H1 (cell line): ENCODE data around the gene TMEM92. TPM values are rescaled to one million over a fixed set of nuclear protein-coding genes. Genes with fewer than 3 reads are reported as not detected.
A peak's percentile ranks its signal among the peaks of the same experiment; 100 is the strongest.

Experiments
- CTCF ChIA-PET: fragments of 300-600 bp; sonication (Branson Sonifier 250); formaldehyde crosslinking; loops from one replicate; lab custom pipeline; 2021; ENCODE audit not compliant: partially characterized antibody; lab: Charles Lee
- POLR2A ChIA-PET: fragments of 300-600 bp; sonication (Branson Sonifier 250); formaldehyde crosslinking; loops from one replicate; lab custom pipeline; 2021; ENCODE audit warnings: inconsistent platforms; ENCODE audit not compliant: partially characterized antibody; lab: Charles Lee
- DNase-seq, 2 experiments: peaks; one replicate each; pipeline versions ENCODE4 v3.0.0 to v3.0.0-alpha.2; 2010 to 2022; ENCODE audit warnings: low spot score in 2 of 2, low read depth in 1 of 2, mixed read lengths in 1 of 2
- FAIRE-seq: peaks from 2 replicates; lab custom pipeline; 2011; peaks lifted over from hg19 to GRCh38; lab: Jason Lieb, UNC
- H2AFZ ChIP-seq: 2 replicates; pipeline ENCODE4 v1.8.1; 2012; ENCODE audit warnings: low read length, inconsistent platforms
- H2AK5ac ChIP-seq: 2 replicates; pipeline ENCODE4 v1.6.1; 2013; ENCODE audit warnings: low read depth, low read length
- H2BK120ac ChIP-seq: replicated peaks from 2 replicates; pipeline ENCODE3; 2013; ENCODE audit warnings: low read depth, low read length, inconsistent platforms
- H2BK12ac ChIP-seq: 2 replicates; pipeline ENCODE4 v1.6.1; 2013; ENCODE audit warnings: low read depth, low read length
- H2BK15ac ChIP-seq: 2 replicates; pipeline ENCODE4 v1.6.1; 2013; ENCODE audit warnings: low read length
- H2BK20ac ChIP-seq: 2 replicates; pipeline ENCODE4 v1.6.1; 2013; ENCODE audit warnings: low read length
- H2BK5ac ChIP-seq: 2 replicates; pipeline ENCODE4 v1.6.1; 2013; ENCODE audit warnings: low read depth, low read length
- H3K14ac ChIP-seq: 2 replicates; pipeline ENCODE4 v1.6.1; 2013; ENCODE audit warnings: inconsistent platforms; ENCODE audit not compliant: insufficient read length
- H3K18ac ChIP-seq: 2 replicates; pipeline ENCODE4 v1.6.1; 2013; ENCODE audit warnings: low read length; ENCODE audit errors: extremely low read depth
- H3K23ac ChIP-seq: 2 replicates; pipeline ENCODE4 v1.6.1; 2013; ENCODE audit warnings: inconsistent platforms; ENCODE audit not compliant: insufficient read length
- H3K23me2 ChIP-seq: 2 replicates; pipeline ENCODE4 v1.6.1; 2013; ENCODE audit warnings: low read depth, low read length
- H3K27ac ChIP-seq: 2 replicates; pipeline ENCODE4 v1.6.1; 2011; ENCODE audit warnings: low read depth, low read length, inconsistent platforms
- H3K27me3 ChIP-seq, 4 experiments: replicated peaks in 1 of 4; 1 replicate in 1 of 4; 2 replicates in 3 of 4; pipeline versions ENCODE4 v1.6.1 to v1.8.1; 2011 to 2013; ENCODE audit warnings: low read length in 3 of 4, mild to moderate bottlenecking in 3 of 4, inconsistent platforms in 2 of 4, mixed read lengths in 2 of 4, moderate library complexity in 1 of 4; ENCODE audit not compliant: control insufficient read depth in 3 of 4, insufficient read depth in 3 of 4; ENCODE audit errors: extremely low read depth in 1 of 4
- H3K36me3 ChIP-seq, 4 experiments: 2 replicates each; pipeline versions ENCODE4 v1.6.1 to v1.8.1; 2011 to 2013; ENCODE audit warnings: mild to moderate bottlenecking in 4 of 4, low read length in 3 of 4, moderate library complexity in 2 of 4, control low read depth in 1 of 4, inconsistent platforms in 1 of 4; ENCODE audit not compliant: insufficient read depth in 4 of 4, control insufficient read depth in 2 of 4
- H3K4ac ChIP-seq: replicated peaks from 2 replicates; pipeline ENCODE3; 2013; ENCODE audit warnings: low read length, low read depth, mixed read lengths, inconsistent platforms; ENCODE audit not compliant: insufficient read length
- H3K4me1 ChIP-seq, 4 experiments: replicated peaks in 1 of 4; 1 replicate in 1 of 4; 2 replicates in 3 of 4; pipeline versions ENCODE4 v1.6.1 to v1.8.1; 2011 to 2013; ENCODE audit warnings: low read length in 3 of 4, inconsistent platforms in 2 of 4, mixed read lengths in 1 of 4; ENCODE audit not compliant: insufficient read depth in 4 of 4, control insufficient read depth in 3 of 4
- H3K4me2 ChIP-seq, 2 experiments: 2 replicates each; pipeline versions ENCODE4 v1.6.1 to v1.8.1; 2011 to 2013; ENCODE audit warnings: low read depth in 2 of 2, low read length in 2 of 2, control low read depth in 1 of 2, inconsistent platforms in 1 of 2, mild to moderate bottlenecking in 1 of 2; ENCODE audit not compliant: insufficient read depth in 1 of 2
- H3K4me3 ChIP-seq, 4 experiments: fragments of 200-600, 300-600 bp in 1 of 4; sonication (generic), shearing (Covaris generic), sonication (Bioruptor Twin) in 1 of 4; 2 replicates each; pipeline versions ENCODE4 v1.5.1 to v1.8.1; 2011 to 2016; ENCODE audit warnings: low read length in 4 of 4, low read depth in 3 of 4, control low read depth in 2 of 4, inconsistent platforms in 2 of 4, mild to moderate bottlenecking in 2 of 4, mixed read lengths in 1 of 4, moderate library complexity in 1 of 4; ENCODE audit not compliant: insufficient read depth in 2 of 4; ENCODE audit errors: extremely low read depth in 1 of 4
- H3K56ac ChIP-seq: replicated peaks from 2 replicates; pipeline ENCODE3; 2013; ENCODE audit warnings: low read depth, mild to moderate bottlenecking, mixed read lengths, low read length, inconsistent platforms; ENCODE audit not compliant: insufficient read length
- H3K79me1 ChIP-seq: 2 replicates; pipeline ENCODE4 v1.6.1; 2013; ENCODE audit warnings: low read depth, low read length, control low read depth
- H3K79me2 ChIP-seq, 2 experiments: 2 replicates each; pipeline versions ENCODE4 v1.6.1 to v1.8.1; 2012 to 2013; ENCODE audit warnings: low read length in 2 of 2, mild to moderate bottlenecking in 2 of 2, inconsistent platforms in 1 of 2; ENCODE audit not compliant: insufficient read depth in 2 of 2, control insufficient read depth in 1 of 2
- H3K9ac ChIP-seq, 4 experiments: replicated peaks in 1 of 4; 1 replicate in 1 of 4; 2 replicates in 3 of 4; pipeline versions ENCODE4 v1.6.1 to v1.8.1; 2011 to 2013; ENCODE audit warnings: low read depth in 3 of 4, low read length in 3 of 4, control low read depth in 2 of 4, mild to moderate bottlenecking in 2 of 4, moderate library complexity in 2 of 4, inconsistent platforms in 1 of 4; ENCODE audit errors: extremely low read depth in 1 of 4
- H3K9me3 ChIP-seq, 2 experiments: 2 replicates each; pipeline versions ENCODE4 v1.6.1 to v1.8.1; 2012 to 2013; ENCODE audit warnings: mild to moderate bottlenecking in 2 of 2, moderate library complexity in 2 of 2, control low read depth in 1 of 2, inconsistent platforms in 1 of 2, low read depth in 1 of 2, low read length in 1 of 2, mixed read lengths in 1 of 2; ENCODE audit not compliant: insufficient read depth in 2 of 2
- H4K20me1 ChIP-seq, 2 experiments: replicated peaks in 1 of 2; 2 replicates each; pipeline versions ENCODE3 to v1.8.1; 2011 to 2013; ENCODE audit warnings: inconsistent platforms in 2 of 2, low read length in 2 of 2, mild to moderate bottlenecking in 1 of 2; ENCODE audit not compliant: insufficient read depth in 2 of 2, control insufficient read depth in 1 of 2
- H4K5ac ChIP-seq: 2 replicates; pipeline ENCODE4 v1.6.1; 2013; ENCODE audit warnings: low read length, low read depth, mixed read lengths, inconsistent platforms; ENCODE audit not compliant: insufficient read length
- H4K8ac ChIP-seq: 2 replicates; pipeline ENCODE4 v1.8.0; 2013; ENCODE audit warnings: mild to moderate bottlenecking, moderate library complexity, low read length, inconsistent platforms; ENCODE audit not compliant: insufficient read depth; ENCODE audit errors: extremely low read depth
- H4K91ac ChIP-seq: replicated peaks from 2 replicates; pipeline ENCODE3; 2013; ENCODE audit warnings: low read length, mixed read lengths, inconsistent platforms; ENCODE audit not compliant: insufficient read length
- CBX8 ChIP-seq: fragments of 300-800, 300-1000 bp; sonication (generic); IDR thresholded peaks from 2 replicates; pipeline ENCODE4 v1.7.1; 2016; ENCODE audit warnings: low read depth, low read length, borderline replicate concordance
- FOSL1 ChIP-seq: IDR thresholded peaks from 2 replicates; pipeline ENCODE4 v1.6.1; 2011; ENCODE audit warnings: mild to moderate bottlenecking, low read depth, low read length, moderate library complexity; ENCODE audit not compliant: insufficient read depth
- NANOG ChIP-seq: IDR thresholded peaks from 2 replicates; pipeline ENCODE4 v1.6.1; 2011; ENCODE audit warnings: low read length, low read depth, mild to moderate bottlenecking, inconsistent platforms; ENCODE audit not compliant: insufficient read depth, poor library complexity, severe bottlenecking
- POLR2A ChIP-seq, 2 experiments: IDR thresholded peaks; 1 replicate in 1 of 2; 2 replicates in 1 of 2; pipeline ENCODE4 v1.6.1; 2011; ENCODE audit warnings: low read depth in 2 of 2, low read length in 2 of 2, mild to moderate bottlenecking in 2 of 2; ENCODE audit errors: control extremely low read depth in 1 of 2
- POLR2AphosphoS5 ChIP-seq: IDR thresholded peaks from 2 replicates; pipeline ENCODE4 v1.6.1; 2011; ENCODE audit warnings: low read depth, low read length
- POU5F1 ChIP-seq: IDR thresholded peaks from 2 replicates; pipeline ENCODE4 v1.6.1; 2011; ENCODE audit warnings: low read depth, mild to moderate bottlenecking, low read length, moderate library complexity
- SP1 ChIP-seq: IDR thresholded peaks from 2 replicates; pipeline ENCODE4 v1.6.1; 2011; ENCODE audit warnings: low read depth, low read length
- TAF7 ChIP-seq: optimal IDR thresholded peaks from 2 replicates; pipeline ENCODE3; 2011; ENCODE audit warnings: low read depth, mild to moderate bottlenecking, inconsistent platforms, low read length, moderate library complexity, borderline replicate concordance
- WGBS, 2 experiments: shearing (Covaris generic) in 1 of 2; methylation state at CpG; one replicate each; pipeline versions ENCODE4 v1.1.6 to v1.1.7; 2013 to 2015; ENCODE audit warnings: low lambda C conversion rate in 2 of 2, mixed read lengths in 2 of 2, inconsistent platforms in 1 of 2, low coverage in 1 of 2, missing lambda C conversion rate in 1 of 2; ENCODE audit not compliant: insufficient replicate concordance in 2 of 2, insufficient coverage in 1 of 2, insufficient read length in 1 of 2; ENCODE audit errors: extremely low coverage in 1 of 2, missing lambda C conversion rate in 1 of 2; 5-methylcytosine and 5-hydroxymethylcytosine counted together
- polyA plus RNA-seq, 7 experiments: library from polyadenylated mRNA; depleted of rRNA in 3 of 7; stranded (reverse) in 5 of 7; unstranded in 2 of 7; fragments of >200 nt in 5 of 7; fragments of 200-250 nt in 2 of 7; gene quantifications; 1 replicate in 5 of 7; 2 replicates in 1 of 7; 4 replicates in 1 of 7; pipeline versions ENCODE4 v1.2.1 to v1.2.3, GENCODE V29; 2011 to 2013; ENCODE audit warnings: missing spikeins in 2 of 7, mixed read lengths in 2 of 7
- total RNA-seq: library from RNA; stranded (reverse); fragmentation: NEBNext Ultra II Directional; extraction: Animal tissue kit (Norgen Biotek cat#: 25700); gene quantifications from 2 replicates; pipeline ENCODE4 v1.2.1, GENCODE V29; 2021

TMEM92 gene
- total and polyA plus RNA-seq, 2 of the 8 experiments (the other 6 are each of a cell fraction or from before 2014, with no cell fraction given), result 11.9 to 24.8 TPM

GRCh38 chr17:50283714-50284113 is 9.4 kb downstream of the TMEM92 start:
- Histone ChIP-seq H4K5ac (no peak overlapping the region), H4K20me1 (no peaks in the 10 kb centered on the region), H3K79me2 (no peaks in the 10 kb centered on the region), H3K18ac (no peak overlapping the region), H3K4me2 (0 out of 4 replicates have a peak overlapping the region, but pooled peaks of 1 of the 2 experiments have one; percentile 15), H3K9me3 (peaks cover 0 to 7% of the 10 kb centered on the region in 2 experiments; a peak in 2 of 4 replicates), H3K23me2 (no peaks in the 10 kb centered on the region), H3K4me1 (peaks cover 3 to 17% (median 9%) of the 10 kb centered on the region in 4 experiments; a peak in 6 of 7 replicates), H2BK120ac (no peak overlapping the region), H3K36me3 (peaks cover 0 to 6% (median 0%) of the 10 kb centered on the region in 4 experiments; a peak in 2 of 8 replicates), H3K4ac (no peak overlapping the region), H3K9ac (no peak overlapping the region), H2BK12ac (0 out of 2 replicates have a peak overlapping the region, but pooled peaks have one; percentile 19), H3K79me1 (no peaks in the 10 kb centered on the region), H4K91ac (no peak overlapping the region), H2BK20ac (no peak overlapping the region), H4K8ac (no peak overlapping the region), H3K27ac (no peak overlapping the region), H3K4me3 (no peak overlapping the region), H3K14ac (no peak overlapping the region), H3K27me3 (no peaks in the 10 kb centered on the region), H2AFZ (no peak overlapping the region), H2AK5ac (0 out of 2 replicates have a peak overlapping the region, but pooled peaks have one; percentile 26), H2BK15ac (no peak overlapping the region), H3K56ac (no peak overlapping the region), H3K23ac (no peak overlapping the region), H2BK5ac (0 out of 2 replicates have a peak overlapping the region, but pooled peaks have one; percentile 35)
- no peak for FAIRE-seq
- TF ChIP-seq POLR2AphosphoS5 (peak; percentile 76; the same call in 1 of the 2 replicates), TAF7 (peak; percentile 75), NANOG (no peak), POLR2A (IDR thresholded peaks at IDR 0.05; ENCODE audit: control extremely low read depth in 1 of 2, low read depth in 2 of 2, low read length in 2 of 2) (peak in 1 of 2 experiments; percentile 46; a peak in 1 of 3 replicates), POU5F1 (no peak), CBX8 (no peak), FOSL1 (no peak), SP1 (no peak)
- DNase-seq, result no peak
- POLR2A ChIA-PET, result interaction anchor here (1.3 to 1.5 kb wide), 2 partner anchors 9 to 22 kb away, joined by 3 to 7 read pairs; partner anchors contain the start of gene TMEM92
- WGBS, 2 experiments, result 90% methylated on average over 7 of the region's 7 CpGs; no CpG with 5 or more reads in 1 of the 2 experiments
- CTCF ChIA-PET, result interaction anchor here (1.4 to 41.5 kb wide), 6 partner anchors 10 to 122 kb away, joined by 4 to 1349 read pairs (median 12); partner anchors contain the start of genes COL1A1 and TMEM92
